ENCODE results near the gene NABP1.

Gene NABP1

DNA sequence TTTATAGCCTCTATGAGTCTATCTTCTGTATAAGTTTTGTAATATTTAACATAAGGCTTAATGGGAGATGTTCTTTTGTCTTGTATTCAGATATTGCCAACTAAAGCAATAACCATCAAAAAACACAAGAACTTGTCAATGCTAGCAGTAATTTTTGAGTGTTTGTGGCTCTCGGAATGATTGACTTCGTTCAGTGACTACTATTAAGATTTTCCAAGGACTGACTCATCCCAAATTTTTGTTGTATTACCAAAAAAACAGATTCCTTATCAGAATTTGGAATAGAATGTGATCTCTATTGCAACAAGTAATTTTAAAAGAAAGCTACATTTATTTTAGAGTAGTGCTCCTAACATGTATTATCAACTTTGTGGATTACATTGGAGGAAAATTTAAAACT is 8.1 kb downstream of the NABP1 start:
- peaks cover 0 to 94% (median 9%) of the 10 kb centered on the region in 10 experiments; a peak in 9 of 20 replicates for H3K4me1 ChIP-seq
- H3K36me3 ChIP-seq, result peaks cover 45 to 88% (median 71%) of the 10 kb centered on the region in 11 experiments
- 0 out of 20 replicates have a peak overlapping the region, but pooled peaks of 2 of the 10 experiments have one; percentile 70 to 83 for H3K4me3 ChIP-seq
- no peak for TF ChIP-seq Cebpa-rat (IDR thresholded peaks at IDR 0.05)
- H4K20me1 ChIP-seq, result peaks cover 0 to 76% (median 0%) of the 10 kb centered on the region in 11 experiments; a peak in 5 of 22 replicates
- H3K27me3 ChIP-seq, result no peaks in the 10 kb centered on the region
- H3K9me3 ChIP-seq (replicated peaks in 1 of 11), result no peaks in the 10 kb centered on the region
- H3K4me2 ChIP-seq, result peak overlapping the region in 3 of 11 experiments; percentile 39 to 97 (median 95); a peak in 5 of 22 replicates
- H3K27ac ChIP-seq, result no peak overlapping the region
- H3K9ac ChIP-seq, result peak overlapping the region in 2 of 11 experiments; percentile 47 to 97; a peak in 1 of 22 replicates

DNA sequence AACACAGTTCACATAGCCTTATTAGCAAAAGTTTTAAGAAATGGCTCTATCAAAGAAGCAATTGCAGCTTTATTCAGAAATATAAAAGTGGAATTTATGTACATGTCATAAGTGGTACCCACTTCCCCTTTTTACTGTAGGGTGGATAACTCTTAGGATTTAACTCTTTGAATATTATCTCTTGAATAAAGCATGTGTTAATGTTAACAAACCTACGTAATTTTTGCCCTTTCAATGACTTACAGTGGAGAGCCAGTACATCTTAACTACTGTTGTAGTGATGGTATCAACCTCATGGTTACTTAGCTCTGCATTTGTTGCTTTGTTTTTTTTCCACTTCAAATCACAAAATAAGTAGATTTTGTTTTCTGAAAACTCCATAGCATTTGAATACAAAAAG is 8.8 kb downstream of the NABP1 start:
- Histone ChIP-seq H3K9ac (no peak overlapping the region), H4K20me1 (peaks cover 0 to 69% (median 0%) of the 10 kb centered on the region in 11 experiments; a peak in 5 of 22 replicates), H3K36me3 (peaks cover 45 to 81% (median 67%) of the 10 kb centered on the region in 11 experiments), H3K4me3 (no peak overlapping the region), H3K9me3 (replicated peaks in 1 of 11) (no peaks in the 10 kb centered on the region), H3K27me3 (no peaks in the 10 kb centered on the region), H3K4me1 (peaks cover 0 to 100% (median 7%) of the 10 kb centered on the region in 10 experiments; a peak in 9 of 20 replicates), H3K27ac (no peak overlapping the region), H3K4me2 (peak overlapping the region in 3 of 11 experiments; percentile 39 to 97 (median 95); a peak in 3 of 22 replicates)
- TF ChIP-seq Cebpa-rat (IDR thresholded peaks at IDR 0.05), result no peak

DNA sequence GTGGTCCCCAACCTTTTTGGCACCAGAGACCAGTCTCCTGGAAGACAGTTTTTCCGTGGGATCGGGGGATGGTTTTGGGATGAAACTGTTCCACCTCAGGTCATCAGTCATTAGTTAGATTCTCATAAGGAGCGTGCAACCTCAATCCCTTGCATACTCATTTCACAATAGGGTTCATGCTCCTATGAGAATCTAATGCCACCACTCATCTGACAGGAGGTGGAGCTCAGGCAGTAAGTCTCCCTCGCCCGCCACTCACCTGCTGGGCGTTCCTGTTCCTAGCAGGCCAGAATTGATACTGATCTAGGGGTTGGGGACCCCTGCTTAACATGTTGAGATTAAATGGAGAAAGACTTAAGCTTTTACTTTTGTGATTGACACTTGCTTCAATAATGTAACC is 9.9 kb downstream of the NABP1 start:
- H3K4me3 ChIP-seq, result no peak overlapping the region
- H3K27me3 ChIP-seq, result no peaks in the 10 kb centered on the region
- H3K4me1 ChIP-seq, result peaks cover 0 to 100% (median 4%) of the 10 kb centered on the region in 10 experiments; a peak in 7 of 20 replicates
- no peak overlapping the region for H3K27ac ChIP-seq
- H3K4me2 ChIP-seq, result peak overlapping the region in 2 of 11 experiments; percentile 64 to 97; a peak in 4 of 22 replicates
- no peaks in the 10 kb centered on the region for H3K9me3 ChIP-seq (replicated peaks in 1 of 11)
- H3K9ac ChIP-seq, result 0 out of 22 replicates have a peak overlapping the region, but pooled peaks of 1 of the 11 experiments have one; percentile 15
- H4K20me1 ChIP-seq, result peaks cover 0 to 58% (median 0%) of the 10 kb centered on the region in 11 experiments; a peak in 5 of 22 replicates
- no peak for TF ChIP-seq Cebpa-rat (IDR thresholded peaks at IDR 0.05)
- peaks cover 34 to 70% (median 56%) of the 10 kb centered on the region in 11 experiments for H3K36me3 ChIP-seq

DNA sequence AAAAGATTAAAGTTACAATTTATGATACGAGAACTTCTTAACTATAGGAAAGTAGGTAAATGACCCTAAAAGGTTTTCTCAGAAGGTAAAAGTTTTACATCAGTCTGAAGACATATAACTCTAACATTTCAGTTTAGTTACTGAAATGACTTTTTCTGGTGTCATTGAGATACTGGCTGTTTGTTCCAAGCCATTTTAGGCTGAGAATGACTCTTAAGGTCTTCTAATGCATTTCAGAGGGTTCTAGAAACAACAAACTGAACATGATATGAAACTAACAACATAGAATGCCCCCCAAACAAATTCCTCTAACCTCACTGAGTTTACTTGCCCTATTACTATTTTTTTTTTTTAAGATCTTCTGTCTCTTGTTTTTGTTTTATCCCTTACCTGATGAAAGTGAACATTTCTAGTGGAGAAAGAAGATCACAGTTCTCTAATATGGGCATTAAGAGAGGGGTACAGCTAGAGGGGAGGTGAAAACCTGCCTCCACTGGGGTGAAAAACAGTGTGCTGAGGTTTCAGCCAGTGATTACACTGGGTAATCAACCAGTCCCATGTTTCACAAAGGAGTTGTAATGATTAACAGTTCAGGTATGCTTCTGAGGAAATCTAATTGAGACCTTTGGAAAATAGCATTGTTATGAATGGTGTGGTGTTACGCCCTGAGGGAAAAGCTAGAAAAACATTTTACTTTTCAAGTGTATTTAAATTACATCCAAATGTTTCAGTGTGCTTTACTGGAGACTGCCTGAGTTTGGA is 11.2 kb downstream of the NABP1 start:
- Histone ChIP-seq H3K27ac (peak overlapping the region in 2 of 11 experiments; percentile 45 to 68; a peak in 4 of 22 replicates), H3K4me1 (peaks cover 0 to 100% (median 1%) of the 10 kb centered on the region in 10 experiments; a peak in 7 of 20 replicates), H3K27me3 (no peaks in the 10 kb centered on the region), H3K4me2 (peak overlapping the region in 2 of 11 experiments; percentile 48 to 97; a peak in 3 of 22 replicates), H3K9me3 (replicated peaks in 1 of 11) (no peaks in the 10 kb centered on the region), H3K9ac (peak overlapping the region in 2 of 11 experiments; percentile 61 to 63; a peak in 4 of 22 replicates), H3K4me3 (no peak overlapping the region), H4K20me1 (peaks cover 0 to 45% (median 0%) of the 10 kb centered on the region in 11 experiments; a peak in 5 of 22 replicates), H3K36me3 (peaks cover 22 to 63% (median 44%) of the 10 kb centered on the region in 11 experiments)
- TF ChIP-seq Cebpa-rat (IDR thresholded peaks at IDR 0.05), result no peak

DNA sequence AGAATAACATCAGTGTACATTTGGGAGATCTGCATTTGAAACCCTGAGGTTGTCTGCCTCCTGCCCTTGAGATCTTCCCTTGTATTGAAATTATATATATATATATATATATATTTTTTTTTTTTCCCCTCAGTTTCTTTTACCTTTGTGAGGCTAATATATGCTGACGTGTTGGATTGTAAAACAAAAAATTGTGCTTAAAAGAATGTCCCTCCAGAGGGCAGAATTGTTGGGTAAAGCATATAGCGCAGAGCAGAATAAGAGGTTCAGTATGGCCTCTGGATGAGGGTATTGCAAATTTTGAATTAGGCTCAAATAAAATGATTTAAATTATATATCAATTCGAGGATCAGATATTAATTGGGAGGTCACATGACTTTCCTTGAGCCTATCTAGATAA is 12.4 kb downstream of the NABP1 start:
- Histone ChIP-seq H3K9me3 (replicated peaks in 1 of 11) (no peaks in the 10 kb centered on the region), H3K27me3 (no peaks in the 10 kb centered on the region), H4K20me1 (peaks cover 0 to 33% (median 0%) of the 10 kb centered on the region in 11 experiments; a peak in 5 of 22 replicates), H3K4me3 (no peak overlapping the region), H3K4me2 (peak overlapping the region in 3 of 11 experiments; percentile 8 to 97 (median 48); a peak in 2 of 22 replicates), H3K27ac (peak overlapping the region in 3 of 11 experiments; percentile 45 to 68 (median 52); a peak in 3 of 22 replicates), H3K9ac (peak overlapping the region in 2 of 11 experiments; percentile 15 to 61; a peak in 2 of 22 replicates), H3K4me1 (peaks cover 0 to 99% (median 1%) of the 10 kb centered on the region in 10 experiments; a peak in 7 of 20 replicates), H3K36me3 (peaks cover 11 to 54% (median 32%) of the 10 kb centered on the region in 11 experiments)
- TF ChIP-seq Cebpa-rat (IDR thresholded peaks at IDR 0.05), result no peak

DNA sequence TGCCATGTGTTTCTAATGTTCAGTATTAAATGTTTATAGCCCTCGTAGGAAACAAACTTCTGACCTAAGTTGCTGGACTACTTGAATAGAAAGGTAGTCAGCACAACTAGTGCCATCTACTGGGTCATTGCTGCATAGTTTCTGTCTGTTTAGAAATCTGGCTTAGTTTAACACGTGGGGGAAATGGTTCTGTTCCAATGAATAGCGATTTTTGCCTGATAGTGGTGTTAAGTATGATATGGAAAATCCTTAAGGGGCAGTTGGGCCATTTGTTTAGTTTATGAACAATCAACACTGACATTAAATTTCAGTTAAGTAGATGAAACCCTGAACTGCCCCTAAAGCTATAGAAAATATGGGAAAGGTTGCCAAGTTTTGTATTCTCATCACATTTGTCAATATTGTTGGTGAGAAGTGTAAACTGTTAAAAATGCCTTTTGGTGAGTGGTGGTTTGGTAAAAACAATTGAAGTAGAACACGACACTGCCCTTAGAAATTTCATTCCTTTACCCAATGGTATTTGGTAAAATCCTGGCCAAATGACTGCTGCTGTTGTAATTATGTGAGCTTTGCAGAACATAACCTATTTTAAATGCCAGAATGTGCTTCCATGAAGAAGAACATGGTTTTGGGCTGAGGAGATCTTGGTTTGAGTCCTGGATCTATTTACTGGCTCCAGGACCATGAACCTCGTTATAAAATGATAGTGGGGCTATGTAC is 13.2 kb downstream of the NABP1 start:
- H3K27me3 ChIP-seq, result no peaks in the 10 kb centered on the region
- peaks cover 0 to 99% (median 0%) of the 10 kb centered on the region in 10 experiments; a peak in 6 of 20 replicates for H3K4me1 ChIP-seq
- H3K4me2 ChIP-seq, result peak overlapping the region in 1 of 11 experiments; percentile 48; a peak in 2 of 22 replicates
- peaks cover 8 to 46% (median 23%) of the 10 kb centered on the region in 11 experiments; a peak in 19 of 22 replicates for H3K36me3 ChIP-seq
- peak overlapping the region in 2 of 11 experiments; percentile 15 to 61; a peak in 1 of 22 replicates for H3K9ac ChIP-seq
- peaks cover 0 to 25% (median 0%) of the 10 kb centered on the region in 11 experiments; a peak in 5 of 22 replicates for H4K20me1 ChIP-seq
- no peak overlapping the region for H3K4me3 ChIP-seq
- H3K9me3 ChIP-seq (replicated peaks in 1 of 11), result no peaks in the 10 kb centered on the region
- H3K27ac ChIP-seq, result peak overlapping the region in 3 of 11 experiments; percentile 14 to 52 (median 47); a peak in 4 of 22 replicates
- TF ChIP-seq Cebpa-rat (IDR thresholded peaks at IDR 0.05), result no peak

DNA sequence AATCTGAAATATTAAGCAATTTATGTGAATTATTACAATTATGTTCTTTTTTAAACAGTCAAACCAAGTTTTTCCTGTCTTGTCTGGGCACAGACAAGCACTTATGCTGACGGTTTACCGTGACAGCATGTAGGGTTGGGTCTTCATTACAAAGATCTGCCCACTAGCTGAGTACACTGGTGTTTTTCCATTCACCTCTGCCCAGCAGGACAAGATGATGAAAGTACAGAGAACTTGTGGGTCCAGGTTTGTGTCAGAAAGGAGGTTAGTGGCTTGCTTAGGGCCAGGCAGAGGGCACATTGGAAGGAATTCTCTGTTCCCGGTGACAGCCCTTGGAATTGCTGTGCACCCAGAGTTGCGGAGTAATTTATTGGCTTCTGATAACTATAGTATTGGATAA is 14.0 kb downstream of the NABP1 start:
- Histone ChIP-seq H3K27ac (peak overlapping the region in 2 of 11 experiments; percentile 2 to 15; a peak in 1 of 22 replicates), H3K4me2 (peak overlapping the region in 1 of 11 experiments; percentile 11; a peak in 1 of 22 replicates), H3K9ac (no peak overlapping the region), H3K4me1 (peaks cover 0 to 99% (median 0%) of the 10 kb centered on the region in 10 experiments; a peak in 5 of 20 replicates), H3K9me3 (replicated peaks in 1 of 11) (no peaks in the 10 kb centered on the region), H3K36me3 (peaks cover 8 to 38% (median 17%) of the 10 kb centered on the region in 11 experiments; a peak in 19 of 22 replicates), H3K27me3 (no peaks in the 10 kb centered on the region), H4K20me1 (peaks cover 0 to 17% (median 0%) of the 10 kb centered on the region in 11 experiments; a peak in 5 of 22 replicates), H3K4me3 (no peak overlapping the region)
- no peak for TF ChIP-seq Cebpa-rat (IDR thresholded peaks at IDR 0.05)

All from BLaER1 treated with 17β-estradiol and CSF1 and Interleukin-3, amounts not matched to agents 10 nM and 100 nM (cell line).